Thymus (tissue), 11 donors: ENCODE data around the gene ZDHHC22. TPM values are rescaled to one million over a fixed set of nuclear protein-coding genes. Genes with fewer than 3 reads are reported as not detected.

Source experiments
- DNase-seq, 9 donors: peaks; one replicate each; pipeline ENCODE4 v3.0.0-alpha.2; 2013; ENCODE audit warnings: low spot score in 9 of 9, low read depth in 6 of 9, missing footprints in 1 of 9
- H3K27ac ChIP-seq, 2 donors: one replicate each; pipeline ENCODE4 v1.5.1; 2013; ENCODE audit warnings: control low read depth in 1 of 2, low read depth in 1 of 2, low read length in 1 of 2, mild to moderate bottlenecking in 1 of 2, moderate library complexity in 1 of 2
- H3K27me3 ChIP-seq, 2 donors: one replicate each; pipeline ENCODE4 v1.5.1; 2013; ENCODE audit warnings: low read length in 1 of 2; ENCODE audit not compliant: control insufficient read depth in 2 of 2, insufficient read depth in 1 of 2
- H3K36me3 ChIP-seq, 2 donors: one replicate each; pipeline ENCODE4 v1.5.1; 2013; ENCODE audit warnings: low read length in 1 of 2, mild to moderate bottlenecking in 1 of 2, moderate library complexity in 1 of 2; ENCODE audit not compliant: control insufficient read depth in 2 of 2, insufficient read depth in 2 of 2
- H3K4me1 ChIP-seq, 2 donors: one replicate each; pipeline ENCODE4 v1.5.1; 2013; ENCODE audit warnings: low read length in 2 of 2; ENCODE audit not compliant: control insufficient read depth in 2 of 2, insufficient read depth in 2 of 2
- H3K4me3 ChIP-seq, 2 donors: one replicate each; pipeline ENCODE4 v1.5.1; 2013; ENCODE audit warnings: low read length in 2 of 2, control low read depth in 1 of 2, mild to moderate bottlenecking in 1 of 2
- H3K9me3 ChIP-seq, 2 donors: one replicate each; pipeline ENCODE4 v1.5.1; 2013; ENCODE audit warnings: low read length in 1 of 2, mild to moderate bottlenecking in 1 of 2; ENCODE audit not compliant: control insufficient read depth in 2 of 2, insufficient read depth in 1 of 2
- WGBS: extraction: QIAGEN DNeasy Blood & Tissue Kit; methylation state at CpG from one replicate; pipeline ENCODE4 v1.1.7; 2013; 5-methylcytosine and 5-hydroxymethylcytosine counted together
- polyA plus RNA-seq: library from polyadenylated mRNA; stranded (reverse); fragments of 200-250 nt; gene quantifications from one replicate; pipeline ENCODE4 v1.2.3, GENCODE V29; 2013
- total RNA-seq: library from RNA; stranded (reverse); fragments of 120-200 nt; gene quantifications from one replicate; pipeline ENCODE4 v1.2.4, GENCODE V29; 2013
- donor health status: healthy.

ZDHHC22 gene
- total and polyA plus RNA-seq, 2 donors, result 0.05 TPM; not detected in 1

- H3K27me3 ChIP-seq, result peaks cover 0 to 23% of the 10 kb centered on the region in 2 donors
- WGBS, result 86% methylated on average over 4 of the region's 4 CpGs
- H3K4me3 ChIP-seq, result no peak overlapping the region
- no peak overlapping the region for H3K27ac ChIP-seq
- DNase-seq, result no peak
- no peaks in the 10 kb centered on the region for H3K36me3 ChIP-seq
- H3K9me3 ChIP-seq, result no peaks in the 10 kb centered on the region
- no peaks in the 10 kb centered on the region for H3K4me1 ChIP-seq
These were observed 19.4 kb upstream of the ZDHHC22 start for GRCh38 chr14:77161011-77161410.

- H3K36me3 ChIP-seq, result no peaks in the 10 kb centered on the region
- WGBS, result 97% methylated on average over 2 of the region's 2 CpGs
- no peak overlapping the region for H3K27ac ChIP-seq
- H3K4me3 ChIP-seq, result no peak overlapping the region
- DNase-seq, result no peak
- H3K9me3 ChIP-seq, result no peaks in the 10 kb centered on the region
- H3K27me3 ChIP-seq, result peaks cover 0 to 35% of the 10 kb centered on the region in 2 donors
- H3K4me1 ChIP-seq, result no peaks in the 10 kb centered on the region
These were observed 17.3 kb upstream of the ZDHHC22 start for GRCh38 chr14:77158882-77159255.

- H3K4me1 ChIP-seq, result no peaks in the 10 kb centered on the region
- H3K27me3 ChIP-seq, result peaks cover 0 to 38% of the 10 kb centered on the region in 2 donors
- no peaks in the 10 kb centered on the region for H3K9me3 ChIP-seq
- H3K27ac ChIP-seq, result no peak overlapping the region
- H3K4me3 ChIP-seq, result no peak overlapping the region
- no peaks in the 10 kb centered on the region for H3K36me3 ChIP-seq
- no peak for DNase-seq
- WGBS, result 26% methylated on average over 18 of the region's 18 CpGs
These were observed 16.7 kb upstream of the ZDHHC22 start for GRCh38 chr14:77158175-77158881.

- Histone ChIP-seq H3K4me3 (no peak overlapping the region), H3K36me3 (no peaks in the 10 kb centered on the region), H3K27ac (no peak overlapping the region), H3K4me1 (no peaks in the 10 kb centered on the region), H3K27me3 (peaks cover 0 to 38% of the 10 kb centered on the region in 2 donors), H3K9me3 (no peaks in the 10 kb centered on the region)
- 68% methylated on average over 11 of the region's 11 CpGs for WGBS
- DNase-seq, result no peak
These were observed 16.1 kb upstream of the ZDHHC22 start for GRCh38 chr14:77157740-77158139.

- H3K4me1 ChIP-seq, result no peaks in the 10 kb centered on the region
- no peaks in the 10 kb centered on the region for H3K36me3 ChIP-seq
- H3K27me3 ChIP-seq, result peaks cover 0 to 38% of the 10 kb centered on the region in 2 donors
- no peak for DNase-seq
- no peak overlapping the region for H3K4me3 ChIP-seq
- 88% methylated on average over 2 of the region's 2 CpGs for WGBS
- no peak overlapping the region for H3K27ac ChIP-seq
- no peaks in the 10 kb centered on the region for H3K9me3 ChIP-seq
These were observed 13.5 kb upstream of the ZDHHC22 start for GRCh38 chr14:77155083-77155482.

GRCh38 chr14:77154421-77154820 lies 12.8 kb upstream of the ZDHHC22 start:
- Histone ChIP-seq H3K27me3 (peaks cover 0 to 38% of the 10 kb centered on the region in 2 donors), H3K4me1 (no peaks in the 10 kb centered on the region), H3K27ac (no peak overlapping the region), H3K36me3 (no peaks in the 10 kb centered on the region), H3K4me3 (no peak overlapping the region), H3K9me3 (no peaks in the 10 kb centered on the region)
- no peak for DNase-seq
- 86% methylated on average over 7 of the region's 7 CpGs for WGBS

GRCh38 chr14:77153802-77154201 lies 12.2 kb upstream of the ZDHHC22 start:
- Histone ChIP-seq H3K36me3 (no peaks in the 10 kb centered on the region), H3K9me3 (no peaks in the 10 kb centered on the region), H3K4me3 (no peak overlapping the region), H3K27ac (no peak overlapping the region), H3K27me3 (peaks cover 0 to 36% of the 10 kb centered on the region in 2 donors), H3K4me1 (no peaks in the 10 kb centered on the region)
- no peak for DNase-seq
- WGBS, result 96% methylated on average over 3 of the region's 3 CpGs

GRCh38 chr14:77151918-77152588 lies 10.5 kb upstream of the ZDHHC22 start:
- Histone ChIP-seq H3K27me3 (peaks cover 0 to 28% of the 10 kb centered on the region in 2 donors), H3K4me3 (no peak overlapping the region), H3K36me3 (no peaks in the 10 kb centered on the region), H3K27ac (no peak overlapping the region), H3K4me1 (no peaks in the 10 kb centered on the region), H3K9me3 (no peaks in the 10 kb centered on the region)
- WGBS, result 49% methylated on average over 2 of the region's 2 CpGs
- no peak for DNase-seq

GRCh38 chr14:77151245-77151644 lies 9.7 kb upstream of the ZDHHC22 start:
- DNase-seq, result no peak
- Histone ChIP-seq H3K4me3 (no peak overlapping the region), H3K4me1 (no peaks in the 10 kb centered on the region), H3K27ac (no peak overlapping the region), H3K27me3 (peaks cover 0 to 33% of the 10 kb centered on the region in 2 donors), H3K36me3 (no peaks in the 10 kb centered on the region), H3K9me3 (no peaks in the 10 kb centered on the region)
- WGBS, result 15% methylated on average over 5 of the region's 5 CpGs
